ENCODE measurements around the gene IQSEC1. TPM values are rescaled to one million over a fixed set of nuclear protein-coding genes. Genes with fewer than 3 reads are reported as not detected.

IQSEC1 gene
- total and polyA plus RNA-seq, 9 of the 15 experiments (the other 6 are each of a cell fraction or from before 2014, with no cell fraction given) = 0.56 to 39.0 (median 6.8) TPM

DNA sequence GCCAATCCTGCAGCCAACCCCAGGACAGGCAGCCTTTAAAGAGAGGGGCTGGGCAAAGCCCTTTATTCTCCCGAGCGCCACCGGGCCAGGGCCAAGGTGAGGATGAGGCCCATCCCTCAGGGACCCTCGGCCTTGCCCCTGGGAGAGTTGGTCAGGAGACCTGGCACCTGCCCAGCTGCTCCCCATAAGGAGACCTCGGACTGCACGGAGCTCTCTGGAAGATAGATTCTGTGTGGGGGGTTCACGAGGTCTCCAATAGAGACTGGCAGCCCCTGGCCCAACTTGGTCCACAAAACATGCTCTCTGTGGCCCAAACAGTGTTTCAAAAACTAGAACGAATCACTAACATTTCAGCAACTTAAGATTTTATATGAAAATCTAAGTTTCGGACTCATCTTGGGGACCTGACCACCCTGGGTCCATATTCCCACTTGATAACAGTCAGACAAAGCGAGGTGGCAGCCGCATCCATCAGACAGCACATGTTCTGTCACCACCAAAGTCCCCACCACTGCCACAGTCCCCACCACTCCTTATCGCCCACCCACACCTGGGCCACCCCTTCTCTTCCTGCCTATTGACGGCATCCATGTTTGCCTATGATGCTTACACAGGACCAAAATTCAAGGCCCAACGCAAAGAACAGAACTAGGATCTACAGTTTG is 117.4 kb downstream of the IQSEC1 start (continued):
- TF ChIP-seq ZNF592 (IDR thresholded peaks at IDR 0.05) (0 out of 2 replicates have a peak, but pooled peaks have one; percentile 28), SIN3B (IDR thresholded peaks at IDR 0.05; ENCODE audit: low read depth) (no peak), HINFP (tag; conservative IDR thresholded peaks at IDR 0.05; ENCODE audit: low read depth) (no peak), RCOR1 (IDR thresholded peaks at IDR 0.05; ENCODE audit: borderline replicate concordance in 1 of 2, low read depth in 2 of 2, low read length in 2 of 2) (0 out of 4 replicates have a peak, but pooled peaks of 1 of the 2 experiments have one; percentile 15), CREB1 (IDR thresholded peaks at IDR 0.05) (no peak), CREB1 (CRISPR knock-in tag; IDR thresholded peaks at IDR 0.05) (no peak), ZBTB43 (CRISPR knock-in tag; IDR thresholded peaks at IDR 0.05) (no peak), HDAC8 (tag; IDR thresholded peaks at IDR 0.05) (no peak), VEZF1 (CRISPR knock-in tag; IDR thresholded peaks at IDR 0.05) (no peak), AFF1 (IDR thresholded peaks at IDR 0.05; ENCODE audit: low read depth in 1 of 2, partially characterized antibody in 2 of 2) (no peak), XRCC4 (IDR thresholded peaks at IDR 0.05; ENCODE audit: extremely low read depth, insufficient read depth, insufficient read length) (no peak), GATAD2A (IDR thresholded peaks at IDR 0.05) (no peak), EP300 (IDR thresholded peaks at IDR 0.05; ENCODE audit: low read length) (no peak)
